ENCODE data around the gene POLDIP2.

DNA sequence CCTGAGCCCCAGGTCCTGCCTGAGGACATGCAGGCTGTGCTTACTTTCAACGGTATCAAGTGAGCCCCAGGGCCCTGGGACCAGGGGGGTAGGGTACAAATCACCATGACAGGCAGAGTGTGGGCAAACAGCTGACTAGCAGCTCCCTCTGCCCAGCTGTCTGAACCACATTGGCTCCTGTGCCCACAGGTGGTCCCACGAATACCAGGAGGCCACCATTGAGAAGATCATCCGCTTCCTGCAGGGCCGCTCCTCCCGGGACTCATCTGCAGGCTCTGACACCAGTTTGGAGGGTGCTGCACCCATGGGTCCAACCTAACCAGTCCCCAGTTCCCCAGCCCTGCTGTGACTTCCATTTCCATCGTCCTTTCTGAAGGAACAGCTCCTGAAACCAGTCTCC, 38.6 kb upstream of the POLDIP2 start:
- TF ChIP-seq POLR2A (IDR thresholded peaks at IDR 0.05): no peak
- TF ChIP-seq, protein P1, sequence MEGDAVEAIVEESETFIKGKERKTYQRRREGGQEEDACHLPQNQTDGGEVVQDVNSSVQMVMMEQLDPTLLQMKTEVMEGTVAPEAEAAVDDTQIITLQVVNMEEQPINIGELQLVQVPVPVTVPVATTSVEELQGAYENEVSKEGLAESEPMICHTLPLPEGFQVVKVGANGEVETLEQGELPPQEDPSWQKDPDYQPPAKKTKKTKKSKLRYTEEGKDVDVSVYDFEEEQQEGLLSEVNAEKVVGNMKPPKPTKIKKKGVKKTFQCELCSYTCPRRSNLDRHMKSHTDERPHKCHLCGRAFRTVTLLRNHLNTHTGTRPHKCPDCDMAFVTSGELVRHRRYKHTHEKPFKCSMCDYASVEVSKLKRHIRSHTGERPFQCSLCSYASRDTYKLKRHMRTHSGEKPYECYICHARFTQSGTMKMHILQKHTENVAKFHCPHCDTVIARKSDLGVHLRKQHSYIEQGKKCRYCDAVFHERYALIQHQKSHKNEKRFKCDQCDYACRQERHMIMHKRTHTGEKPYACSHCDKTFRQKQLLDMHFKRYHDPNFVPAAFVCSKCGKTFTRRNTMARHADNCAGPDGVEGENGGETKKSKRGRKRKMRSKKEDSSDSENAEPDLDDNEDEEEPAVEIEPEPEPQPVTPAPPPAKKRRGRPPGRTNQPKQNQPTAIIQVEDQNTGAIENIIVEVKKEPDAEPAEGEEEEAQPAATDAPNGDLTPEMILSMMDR (IDR thresholded peaks at IDR 0.05): no peak
